Measurements from ENCODE around the gene COMT.
"Not testable (repeated sequence)": the region's sequence is repeated elsewhere in the genome, so short reads cannot be mapped to it uniquely, and the experiment has no call there.

Gene COMT

DNA sequence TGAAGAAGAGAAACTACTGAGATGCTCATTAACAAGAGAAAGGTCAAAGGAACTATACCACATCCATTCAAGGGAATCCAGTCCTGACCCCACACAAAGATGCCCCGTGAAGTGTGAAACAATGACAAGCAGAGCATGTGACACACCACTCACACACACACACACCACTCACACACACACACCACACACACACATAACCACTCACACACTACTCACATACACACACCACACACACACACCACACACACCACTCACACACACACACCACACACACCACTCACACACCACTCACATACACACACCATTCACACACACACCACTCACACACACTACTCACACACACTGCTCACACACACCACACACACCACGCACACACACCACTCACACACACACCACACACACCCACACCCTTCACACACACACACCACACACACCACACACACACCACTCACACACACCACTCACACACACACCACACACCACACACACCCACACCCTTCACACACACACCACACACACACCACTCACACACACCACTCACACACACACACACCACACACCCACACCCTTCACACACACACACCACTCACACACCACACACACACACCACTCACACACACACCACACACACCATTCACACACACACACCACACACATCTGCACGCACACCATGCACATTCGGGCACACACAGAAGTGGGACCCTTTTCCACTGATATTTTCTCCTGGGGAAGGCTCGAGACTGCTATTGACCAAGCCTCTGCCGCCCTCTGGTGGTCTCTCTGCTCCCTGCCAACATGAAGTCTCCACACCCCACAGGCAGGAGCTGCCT is 32.0 kb upstream of the COMT start:
- DNase-seq: peak; percentile 11

GRCh38 chr22:19910180-19910744 is 31.3 kb upstream of the COMT start:
- no peak for DNase-seq

- DNase-seq: no peak
Observed at GRCh38 chr22:19911540-19912270, 29.9 kb upstream of the COMT start.

- no peak for DNase-seq
Observed at GRCh38 chr22:19912271-19912999, 29.1 kb upstream of the COMT start.

- no peak for DNase-seq
Observed at GRCh38 chr22:19913337-19913936, 28.1 kb upstream of the COMT start.

DNA sequence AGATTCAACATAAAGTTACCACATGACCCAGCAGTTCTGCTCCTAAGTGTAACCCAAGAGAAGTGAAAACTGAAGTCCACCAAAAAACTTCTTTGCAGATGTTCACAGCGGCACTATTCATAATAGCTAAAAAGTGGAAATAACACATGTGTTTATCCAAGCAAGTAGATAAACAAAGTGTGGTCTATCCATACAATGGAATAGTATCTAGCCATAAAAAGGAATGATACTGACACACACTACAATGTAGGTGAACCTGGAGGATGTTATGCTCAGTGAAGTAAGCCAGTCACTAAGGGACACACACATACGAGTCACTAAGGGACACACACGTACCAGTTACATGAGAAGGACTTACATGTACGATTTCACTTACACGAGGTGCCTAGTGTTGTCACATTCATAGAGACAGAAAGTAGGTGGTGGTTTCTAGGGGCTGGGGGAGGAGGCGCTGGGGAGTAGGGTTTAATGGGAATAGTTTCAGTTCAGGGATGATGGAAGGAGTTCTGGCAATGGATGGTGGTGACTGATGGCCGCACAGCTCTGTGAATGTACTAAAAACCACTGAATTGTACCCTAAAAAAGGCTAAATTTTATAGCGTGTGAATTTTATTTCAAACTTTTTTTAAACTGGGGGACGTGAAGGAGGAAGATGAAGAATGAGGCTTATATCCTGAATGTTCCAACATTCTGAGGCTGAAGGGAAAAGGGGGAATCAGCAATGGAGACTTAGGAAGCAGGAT is 27.2 kb upstream of the COMT start:
- no peak for DNase-seq

- DNase-seq: no peak
Observed at GRCh38 chr22:19915287-19915954, 26.2 kb upstream of the COMT start.

DNA sequence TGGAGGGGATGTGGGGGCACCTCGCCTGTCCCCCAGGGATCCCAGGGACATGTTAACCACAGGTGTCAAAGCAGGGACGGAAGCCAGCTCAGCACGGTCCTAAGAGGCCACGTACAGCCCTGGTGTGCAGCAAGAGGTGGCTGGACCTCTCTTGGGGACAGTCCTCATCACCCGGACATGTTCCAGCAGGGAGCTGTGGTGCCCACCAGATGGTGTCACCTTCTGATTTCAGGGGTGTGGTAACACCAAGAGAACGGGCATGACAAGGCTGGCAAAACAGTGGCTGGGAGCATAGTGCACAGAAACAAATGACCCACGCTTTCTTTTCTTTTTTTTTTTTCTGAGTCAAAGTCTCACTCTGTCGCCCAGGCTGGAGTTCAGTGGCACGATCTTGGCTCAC is 25.6 kb upstream of the COMT start:
- DNase-seq: no peak

GRCh38 chr22:19916941-19917340 is 24.6 kb upstream of the COMT start:
- no peak for DNase-seq

DNA sequence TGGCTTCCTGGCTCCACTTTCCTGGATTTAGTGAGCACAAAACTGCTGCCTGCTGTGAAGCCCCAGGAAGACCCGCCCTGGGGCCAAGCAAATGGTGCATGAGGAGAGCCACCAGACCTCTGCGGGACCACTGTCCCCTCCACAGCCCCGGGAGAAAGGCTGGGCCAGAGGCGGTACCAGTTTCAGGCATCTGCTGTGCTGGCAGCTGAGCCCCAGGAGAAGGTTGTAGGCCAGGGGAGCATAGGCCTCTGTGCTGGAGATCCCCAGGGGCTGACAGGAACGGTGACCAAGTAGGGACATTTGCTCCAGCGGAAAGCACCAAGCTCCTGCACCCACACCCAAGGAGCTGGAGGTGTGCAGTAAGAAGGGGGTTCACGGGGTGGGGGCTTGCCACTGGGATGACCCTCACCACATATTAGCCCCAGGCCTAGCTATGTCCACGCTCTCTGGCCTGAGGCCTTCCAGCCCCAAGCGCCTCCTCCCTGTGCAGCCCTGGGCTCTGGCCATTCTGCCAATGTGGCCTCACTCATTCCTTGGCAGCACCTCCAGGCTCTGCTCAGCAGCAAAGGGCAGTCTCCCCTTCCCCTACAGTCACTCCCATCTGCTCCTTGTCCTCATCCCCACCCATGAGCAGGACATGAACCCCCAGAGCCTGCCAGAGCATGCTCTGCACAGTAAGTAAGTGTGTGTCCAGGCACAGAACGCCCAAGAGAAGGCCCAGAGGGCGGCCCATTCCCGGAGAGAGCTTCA is 24.0 kb upstream of the COMT start:
- no peak for DNase-seq

GRCh38 chr22:19918332-19919106 is 23.1 kb upstream of the COMT start:
- no peak for DNase-seq

DNA sequence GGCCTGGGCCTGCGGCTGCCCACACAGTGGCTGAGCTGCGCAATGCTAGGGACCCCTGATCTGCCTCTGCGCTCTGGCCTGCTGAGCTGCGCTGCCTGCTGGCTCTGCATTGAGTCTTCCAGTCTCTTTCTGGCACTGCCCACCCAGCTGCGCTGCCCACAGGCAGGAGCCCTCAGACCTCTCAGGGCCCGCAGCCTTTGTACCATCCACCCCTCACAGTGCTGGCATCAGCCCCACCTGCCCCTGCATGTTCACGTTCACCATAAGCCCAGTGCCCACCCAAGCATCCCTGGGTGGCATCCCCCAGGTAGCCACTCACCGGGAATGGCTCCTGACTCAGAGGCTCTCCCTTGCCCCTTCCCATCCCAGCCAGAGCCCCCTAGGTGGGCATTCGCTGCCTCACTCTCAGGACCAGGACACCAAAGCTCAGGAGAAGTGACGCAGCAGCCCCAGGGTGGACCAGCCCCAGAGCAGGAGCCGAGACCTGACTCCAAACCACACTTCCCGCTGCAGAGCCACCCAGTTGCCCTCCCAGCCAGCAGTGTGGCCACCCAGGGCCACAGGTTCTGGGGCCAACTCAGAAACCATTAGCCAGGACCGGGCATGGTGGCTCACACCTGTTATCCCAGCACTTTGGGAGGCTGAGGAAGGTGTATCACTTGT is 21.7 kb upstream of the COMT start:
- DNase-seq: no peak

DNA sequence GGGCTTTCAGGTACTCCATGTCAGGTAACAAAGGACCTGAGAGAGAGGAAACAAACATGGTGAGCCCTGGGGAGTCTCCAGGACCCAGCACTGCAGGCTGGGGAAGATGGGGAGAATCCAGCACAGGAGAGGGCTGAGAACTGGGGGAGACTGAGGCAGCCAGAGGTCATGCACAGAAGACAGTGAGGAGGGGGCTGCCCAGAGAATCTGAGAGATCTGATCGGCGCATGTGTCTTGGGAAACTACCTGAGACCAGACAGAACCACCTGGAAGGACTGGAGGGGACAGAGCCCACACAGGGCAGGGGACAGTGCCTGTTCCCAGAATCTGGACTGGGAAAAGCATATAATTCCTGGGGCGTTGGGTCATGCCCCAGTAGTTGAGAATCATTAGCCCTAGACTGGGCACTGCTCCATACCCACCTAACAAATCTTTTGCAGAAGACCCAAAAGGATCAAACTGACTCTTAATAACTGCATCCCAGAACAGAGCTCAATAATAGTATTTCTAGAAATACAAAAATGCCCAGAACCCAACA is 20.0 kb upstream of the COMT start:
- no peak for DNase-seq

- no peak for DNase-seq
Observed at GRCh38 chr22:19923914-19924513, 17.6 kb upstream of the COMT start.

DNA sequence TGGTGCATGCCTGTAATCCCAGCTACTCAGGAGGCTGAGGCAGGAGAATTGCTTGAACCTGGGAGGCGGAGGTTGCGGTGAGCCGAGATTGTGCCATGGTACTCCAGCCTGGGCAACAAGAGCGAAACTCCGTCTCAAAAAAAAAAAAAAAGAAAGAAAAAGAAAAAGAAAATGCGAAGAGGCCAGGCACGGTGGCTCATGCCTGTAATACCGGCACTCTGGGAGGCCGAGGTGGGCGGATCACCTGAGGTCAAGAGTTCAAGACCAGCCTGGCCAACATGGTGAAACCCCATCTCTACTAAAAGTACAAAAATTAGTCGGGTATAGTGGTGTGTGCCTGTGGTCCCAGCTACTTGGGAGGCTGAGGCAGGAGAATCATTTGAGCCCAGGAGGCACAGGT is 15.5 kb upstream of the COMT start:
- DNase-seq: not testable (repeated sequence)

GRCh38 chr22:19927696-19928095 is 13.9 kb upstream of the COMT start:
- no peak for DNase-seq

GRCh38 chr22:19928207-19928606 is 13.4 kb upstream of the COMT start:
- DNase-seq: no peak

All from NCI-H526 treated with DMSO at 0.1 percent for 48 hours (cell line).